B cell (primary cell): ENCODE data around the gene AGPAT1. TPM values are rescaled to one million over a fixed set of nuclear protein-coding genes. Genes with fewer than 3 reads are reported as not detected.

ENCODE experiments used
- ATAC-seq: fragments of 200-7000 bp; cut with Tn5 transposase; one replicate; pipeline ENCODE4 v1.10.0; 2021; ENCODE audit warnings: low read depth, mild to moderate bottlenecking, moderate number of reproducible peaks, moderate library complexity
- CTCF ChIA-PET: fragments of 350-600 bp; sonication (Branson Sonifier 250); formaldehyde crosslinking; loops from one replicate; lab custom pipeline; 2021; ENCODE audit warnings: antibody characterized with exemption, inconsistent platforms; lab: Charles Lee
- POLR2A ChIA-PET: fragments of 350-600 bp; sonication (Branson Sonifier 250); formaldehyde crosslinking; loops from one replicate; lab custom pipeline; 2021; ENCODE audit warnings: antibody characterized with exemption; lab: Charles Lee
- DNase-seq: peaks from one replicate; pipeline ENCODE4 v3.0.0; 2013
- H2AFZ ChIP-seq: 2 replicates; pipeline ENCODE4 v1.6.1; 2012; ENCODE audit warnings: mild to moderate bottlenecking, low read depth, low read length; ENCODE audit not compliant: insufficient read depth, poor library complexity, severe bottlenecking
- H3K27ac ChIP-seq, 2 donors: 1 replicate in 1 of 2; 2 replicates in 1 of 2; pipeline ENCODE4 v1.5.1; 2012 to 2013; ENCODE audit warnings: low read length in 2 of 2, mild to moderate bottlenecking in 2 of 2, moderate library complexity in 1 of 2
- H3K27me3 ChIP-seq, 4 experiments: fragments of 200-600 bp in 1 of 4; sonication (generic) in 1 of 4; replicated peaks in 1 of 4; 1 replicate in 2 of 4; 2 replicates in 2 of 4; pipeline versions ENCODE4 v1.6.1 to v1.7.0; 2013 to 2016; ENCODE audit warnings: low read length in 3 of 4, mild to moderate bottlenecking in 2 of 4, mixed read lengths in 1 of 4, moderate library complexity in 1 of 4; ENCODE audit not compliant: insufficient read depth in 4 of 4, control insufficient read depth in 3 of 4; ENCODE audit errors: control extremely low read depth in 1 of 4
- H3K36me3 ChIP-seq, 2 experiments: replicated peaks in 1 of 2; 1 replicate in 1 of 2; 2 replicates in 1 of 2; pipeline versions ENCODE4 v1.6.1 to v1.7.1; 2013; ENCODE audit warnings: low read length in 1 of 2; ENCODE audit not compliant: insufficient read depth in 2 of 2, control insufficient read depth in 1 of 2; ENCODE audit errors: control extremely low read depth in 1 of 2, extremely low read depth in 1 of 2
- H3K4me1 ChIP-seq, 2 donors: fragments of 200-600 bp in 1 of 2; sonication (generic) in 1 of 2; 1 replicate in 1 of 2; 2 replicates in 1 of 2; pipeline versions ENCODE4 v1.5.1 to v1.6.1; 2013 to 2017; ENCODE audit warnings: low read length in 2 of 2; ENCODE audit not compliant: control insufficient read depth in 2 of 2, insufficient read depth in 2 of 2
- H3K4me2 ChIP-seq: replicated peaks from 2 replicates; pipeline ENCODE3; 2012; ENCODE audit warnings: mild to moderate bottlenecking, low read depth, low read length; ENCODE audit not compliant: poor library complexity, severe bottlenecking
- H3K4me3 ChIP-seq, 5 experiments: fragments of 200-600 bp in 1 of 5; sonication (generic) in 1 of 5; 1 replicate in 3 of 5; 2 replicates in 2 of 5; pipeline versions ENCODE4 v1.5.1 to v1.7.0; 2011 to 2016; ENCODE audit warnings: low read length in 4 of 5, mild to moderate bottlenecking in 4 of 5, low read depth in 2 of 5, control low read depth in 1 of 5, moderate library complexity in 1 of 5; ENCODE audit not compliant: insufficient read depth in 1 of 5; ENCODE audit errors: control extremely low read depth in 1 of 5, extremely low read depth in 1 of 5
- H3K79me2 ChIP-seq: fragments of 200-600 bp; sonication (generic); one replicate; pipeline ENCODE4 v1.6.0; 2016; ENCODE audit warnings: low read length; ENCODE audit not compliant: control insufficient read depth, insufficient read depth
- H3K9ac ChIP-seq: fragments of 200-600 bp; sonication (generic); 2 replicates; pipeline ENCODE4 v1.6.1; 2017; ENCODE audit warnings: mild to moderate bottlenecking, low read length, moderate library complexity
- H3K9me3 ChIP-seq, 3 donors: one replicate each; pipeline versions ENCODE4 v1.6.1 to v1.7.1; 2013; ENCODE audit warnings: low read length in 2 of 3; ENCODE audit not compliant: control insufficient read depth in 2 of 3, insufficient read depth in 1 of 3; ENCODE audit errors: control extremely low read depth in 1 of 3
- H4K20me1 ChIP-seq: 2 replicates; pipeline ENCODE4 v1.6.0; 2012; ENCODE audit warnings: mild to moderate bottlenecking, low read length; ENCODE audit not compliant: insufficient read depth, control insufficient read depth, poor library complexity, severe bottlenecking
- H3K27ac Mint-ChIP-seq: one replicate; pipeline ENCODE4 v1.8.0; 2021; ENCODE audit warnings: mixed read lengths
- H3K27me3 Mint-ChIP-seq: one replicate; pipeline ENCODE4 v1.8.0; 2021; ENCODE audit warnings: mixed read lengths
- H3K4me1 Mint-ChIP-seq: one replicate; pipeline ENCODE4 v1.8.0; 2021; ENCODE audit warnings: mixed read lengths
- H3K4me3 Mint-ChIP-seq: one replicate; pipeline ENCODE4 v1.8.0; 2021; ENCODE audit warnings: mixed read lengths
- H3K9me3 Mint-ChIP-seq: one replicate; pipeline ENCODE4 v1.8.0; 2022; ENCODE audit warnings: mixed read lengths; ENCODE audit not compliant: insufficient read depth
- EZH2 ChIP-seq: IDR thresholded peaks from 2 replicates; pipeline ENCODE4 v1.6.1; 2012; ENCODE audit warnings: borderline replicate concordance, low read depth, mild to moderate bottlenecking, moderate library complexity, low read length; ENCODE audit not compliant: insufficient read depth, poor library complexity, severe bottlenecking
- WGBS: methylation state at CpG from one replicate; pipeline ENCODE4 v1.1.5; 2013; ENCODE audit warnings: missing lambda C conversion rate; ENCODE audit not compliant: insufficient coverage; 5-methylcytosine and 5-hydroxymethylcytosine counted together
- intact Hi-C: fragments of 100-400 bp; cut with micrococcal nuclease; formaldehyde crosslinking; loops from one replicate; pipeline ENCODE4 v1.10.0; 2022
- polyA plus RNA-seq: library from polyadenylated mRNA; depleted of rRNA; stranded (reverse); fragments of >200 nt; gene quantifications from 2 replicates; pipeline ENCODE4 v1.2.3, GENCODE V29; 2012
- total RNA-seq, 2 donors: library from RNA; stranded (reverse); fragments of 120-200 nt in 1 of 2; gene quantifications; 1 replicate in 1 of 2; 2 replicates in 1 of 2; pipeline versions ENCODE4 v1.2.3 to v1.2.4, GENCODE V29; 2013 to 2022
- TF ChIP-seq, protein P1 (sequence below): fragments of 200-600 bp; IDR thresholded peaks from one replicate; pipeline ENCODE4 v1.8.0; 2022; ENCODE audit warnings: antibody characterized with exemption, mild to moderate bottlenecking

The AGPAT1 gene
- total and polyA plus RNA-seq, 2 donors (not counting 1 experiment from before 2014, with no cell fraction given), result 29.8 to 37.1 TPM

DNA sequence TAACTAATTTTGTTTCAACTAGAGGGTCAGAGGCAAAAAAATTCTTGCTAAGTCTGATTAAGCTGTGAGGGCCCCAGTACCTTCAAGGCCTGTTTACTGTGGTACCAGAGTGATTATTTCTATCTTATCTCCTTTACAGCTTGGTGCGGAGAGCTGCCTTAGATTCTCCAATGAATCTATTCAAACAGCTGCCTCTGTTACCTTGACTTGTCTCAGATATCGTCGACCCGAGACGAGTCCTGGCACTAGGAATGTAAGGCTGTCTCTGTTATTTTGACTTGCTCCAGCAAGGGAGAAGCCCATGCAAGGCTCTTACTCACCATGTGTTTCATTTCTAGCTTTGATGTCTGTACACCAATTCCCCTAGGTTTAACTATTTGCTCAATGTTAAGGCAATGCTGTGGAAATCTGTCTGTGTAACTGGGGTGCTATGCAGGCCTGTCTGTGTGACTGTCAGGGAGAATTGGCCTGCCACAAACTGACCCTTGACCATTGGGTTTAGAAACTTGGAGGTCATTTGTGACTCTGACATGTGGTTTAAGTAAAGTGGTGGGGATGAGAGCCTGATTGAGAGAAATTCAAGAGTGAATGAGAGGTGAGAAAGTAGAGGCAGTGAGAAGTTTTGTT, 35.4 kb downstream of the AGPAT1 start:
- Histone ChIP-seq H3K9ac (no peak overlapping the region), H3K36me3 (no peaks in the 10 kb centered on the region), H2AFZ (no peak overlapping the region), H3K4me3 (no peak overlapping the region), H3K27me3 (peaks cover 0 to 5% (median 2%) of the 10 kb centered on the region in 4 experiments), H3K4me1 (no peaks in the 10 kb centered on the region), H3K79me2 (no peaks in the 10 kb centered on the region), H3K27ac (no peak overlapping the region), H3K4me2 (no peak overlapping the region), H3K9me3 (no peaks in the 10 kb centered on the region), H4K20me1 (no peaks in the 10 kb centered on the region)
- Mint-ChIP-seq H3K9me3 (no peaks in the 10 kb centered on the region), H3K4me1 (no peaks in the 10 kb centered on the region), H3K4me3 (no peak overlapping the region), H3K27me3 (peaks cover 12% of the 10 kb centered on the region), H3K27ac (no peak overlapping the region)
- intact Hi-C loops, result no loop called here
- WGBS, result 100% methylated on average over 2 of the region's 5 CpGs
- DNase-seq, result no peak
- TF ChIP-seq, protein P1, sequence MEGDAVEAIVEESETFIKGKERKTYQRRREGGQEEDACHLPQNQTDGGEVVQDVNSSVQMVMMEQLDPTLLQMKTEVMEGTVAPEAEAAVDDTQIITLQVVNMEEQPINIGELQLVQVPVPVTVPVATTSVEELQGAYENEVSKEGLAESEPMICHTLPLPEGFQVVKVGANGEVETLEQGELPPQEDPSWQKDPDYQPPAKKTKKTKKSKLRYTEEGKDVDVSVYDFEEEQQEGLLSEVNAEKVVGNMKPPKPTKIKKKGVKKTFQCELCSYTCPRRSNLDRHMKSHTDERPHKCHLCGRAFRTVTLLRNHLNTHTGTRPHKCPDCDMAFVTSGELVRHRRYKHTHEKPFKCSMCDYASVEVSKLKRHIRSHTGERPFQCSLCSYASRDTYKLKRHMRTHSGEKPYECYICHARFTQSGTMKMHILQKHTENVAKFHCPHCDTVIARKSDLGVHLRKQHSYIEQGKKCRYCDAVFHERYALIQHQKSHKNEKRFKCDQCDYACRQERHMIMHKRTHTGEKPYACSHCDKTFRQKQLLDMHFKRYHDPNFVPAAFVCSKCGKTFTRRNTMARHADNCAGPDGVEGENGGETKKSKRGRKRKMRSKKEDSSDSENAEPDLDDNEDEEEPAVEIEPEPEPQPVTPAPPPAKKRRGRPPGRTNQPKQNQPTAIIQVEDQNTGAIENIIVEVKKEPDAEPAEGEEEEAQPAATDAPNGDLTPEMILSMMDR, result no peak
- no peak for TF ChIP-seq EZH2
- ATAC-seq, result no peak
- ChIA-PET POLR2A (no interaction called here), CTCF (interaction anchor here (0.7 kb wide), 1 partner anchor 142 kb away, joined by 3 read pairs; no protein-coding TSS in a partner anchor)

DNA sequence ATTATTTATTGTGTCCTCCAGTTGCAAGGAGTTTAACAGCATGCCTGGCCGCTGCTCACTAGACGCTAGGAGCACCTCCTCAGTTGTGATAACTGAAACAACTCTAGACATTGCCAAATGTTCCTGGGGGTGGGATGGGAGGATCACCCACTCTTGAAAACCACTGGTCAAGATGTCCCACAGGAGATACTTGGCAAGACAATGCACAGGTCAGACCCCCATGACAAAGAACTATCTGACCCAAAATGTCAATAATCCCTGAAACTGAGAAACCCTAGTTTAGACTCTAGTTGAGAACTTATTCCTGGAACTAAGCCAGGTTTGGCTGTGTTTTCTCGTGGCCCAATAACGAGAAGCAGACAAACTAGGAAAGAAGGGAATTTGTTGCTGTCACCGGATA, 36.3 kb downstream of the AGPAT1 start:
- no peak for TF ChIP-seq EZH2
- TF ChIP-seq, protein P1, result no peak
- intact Hi-C loops, result no loop called here
- Mint-ChIP-seq H3K4me1 (no peaks in the 10 kb centered on the region), H3K27ac (no peak overlapping the region), H3K27me3 (peaks cover 12% of the 10 kb centered on the region), H3K4me3 (no peak overlapping the region), H3K9me3 (no peaks in the 10 kb centered on the region)
- POLR2A ChIA-PET, result no interaction called here
- ATAC-seq (no peak), DNase-seq (no peak)
- H3K9ac ChIP-seq, result no peak overlapping the region
- 88% methylated on average over 2 of the region's 5 CpGs for WGBS
- H2AFZ ChIP-seq, result no peak overlapping the region
- no peaks in the 10 kb centered on the region for H3K4me1 ChIP-seq
- no peaks in the 10 kb centered on the region for H3K79me2 ChIP-seq
- H3K27me3 ChIP-seq, result peaks cover 0 to 5% (median 2%) of the 10 kb centered on the region in 4 experiments
- CTCF ChIA-PET, result interaction anchor here (0.7 kb wide), 1 partner anchor 179 kb away, joined by 3 read pairs; no protein-coding TSS in a partner anchor
- H3K27ac ChIP-seq, result no peak overlapping the region
- H3K36me3 ChIP-seq, result no peaks in the 10 kb centered on the region
- H4K20me1 ChIP-seq, result no peaks in the 10 kb centered on the region
- H3K4me3 ChIP-seq, result no peak overlapping the region
- H3K9me3 ChIP-seq, result no peaks in the 10 kb centered on the region
- H3K4me2 ChIP-seq, result no peak overlapping the region
